GM12878 (cell line): Measurements from ENCODE around the gene FAM25G. TPM values are rescaled to one million over a fixed set of nuclear protein-coding genes. Genes with fewer than 3 reads are reported as not detected.

ENCODE experiments used
- ATAC-seq: fragments of 200-7000 bp; cut with Tn5 transposase; 3 replicates; pipeline ENCODE4 v1.9.1; 2020; ENCODE audit warnings: mild to moderate bottlenecking, moderate library complexity
- BruUV-seq: library from RNA; stranded (reverse); fragments of 400-500 nt; replicated peaks from 2 replicates; lab custom pipeline; 2021; lab: Mats Ljungman, UMichigan
- CTCF ChIA-PET: fragments of 300-600 bp; sonication (Branson Sonifier 250); formaldehyde crosslinking; extraction: SDS; loops from one replicate; lab custom pipeline; 2021; ENCODE audit warnings: inconsistent platforms; lab: Yijun Ruan, JAX
- POLR2A ChIA-PET: fragments of 350-600 bp; formaldehyde crosslinking; extraction: SDS; loops from one replicate; lab custom pipeline; 2021; ENCODE audit warnings: inconsistent platforms; lab: Charles Lee
- RAD21 ChIA-PET: fragments of 300-600 bp; sonication (Branson Sonifier 250); formaldehyde crosslinking; loops from one replicate; lab custom pipeline; 2023; ENCODE audit warnings: antibody characterized with exemption; ENCODE audit not compliant: unreplicated experiment; lab: Charles Lee
- SMC1A ChIA-PET: fragments of 300-600 bp; sonication (Branson Sonifier 250); formaldehyde crosslinking; loops from one replicate; lab custom pipeline; 2023; ENCODE audit not compliant: unreplicated experiment, uncharacterized antibody; lab: Charles Lee
- DNase-seq: peaks from one replicate; pipeline ENCODE4 v3.0.0-alpha.2; 2011; ENCODE audit warnings: low read depth, low spot score
- FAIRE-seq: peaks from 3 replicates; lab custom pipeline; 2011; peaks lifted over from hg19 to GRCh38; lab: Jason Lieb, UNC
- H2AFZ ChIP-seq: 2 replicates; pipeline ENCODE4 v1.6.0; 2011; ENCODE audit warnings: low read depth, low read length, control low read depth; ENCODE audit not compliant: control insufficient read depth
- H3K27ac ChIP-seq: 2 replicates; pipeline ENCODE4 v1.5.1; 2011; ENCODE audit warnings: control low read depth; ENCODE audit not compliant: control insufficient read depth, insufficient read depth
- H3K27me3 ChIP-seq, 2 experiments: replicated peaks in 1 of 2; 2 replicates each; pipeline versions ENCODE4 v1.6.0 to v1.6.1; 2011; ENCODE audit warnings: low read length in 1 of 2; ENCODE audit not compliant: control insufficient read depth in 2 of 2, insufficient read depth in 2 of 2
- H3K36me3 ChIP-seq, 2 experiments: 2 replicates each; pipeline ENCODE4 v1.5.1; 2011; ENCODE audit warnings: low read length in 1 of 2; ENCODE audit not compliant: control insufficient read depth in 2 of 2, insufficient read depth in 2 of 2
- H3K4me1 ChIP-seq: 2 replicates; pipeline ENCODE4 v1.6.1; 2011; ENCODE audit warnings: mild to moderate bottlenecking, low read length, moderate library complexity, mixed read lengths; ENCODE audit not compliant: control insufficient read depth, insufficient read depth
- H3K4me2 ChIP-seq: 2 replicates; pipeline ENCODE4 v1.6.0; 2011; ENCODE audit warnings: control low read depth; ENCODE audit not compliant: control insufficient read depth, insufficient read depth
- H3K4me3 ChIP-seq: fragments of 200-600 bp; sonication (generic); 2 replicates; pipeline ENCODE4 v1.5.1; 2016
- H3K79me2 ChIP-seq: 2 replicates; pipeline ENCODE4 v1.6.0; 2011; ENCODE audit warnings: low read length; ENCODE audit not compliant: control insufficient read depth, insufficient read depth
- H3K9ac ChIP-seq: 2 replicates; pipeline ENCODE4 v1.8.0; 2011; ENCODE audit warnings: low read length, control low read depth, mixed read lengths; ENCODE audit not compliant: control insufficient read depth, insufficient read depth
- H3K9me3 ChIP-seq: replicated peaks from 3 replicates; pipeline ENCODE4 v1.5.1; 2011; ENCODE audit warnings: mild to moderate bottlenecking, low read length; ENCODE audit not compliant: control insufficient read depth, insufficient read depth
- H4K20me1 ChIP-seq: 2 replicates; pipeline ENCODE4 v1.6.0; 2011; ENCODE audit not compliant: control insufficient read depth, insufficient read depth
- EED ChIP-seq: sonication (generic); IDR thresholded peaks from 2 replicates; pipeline ENCODE4 v1.6.1; 2016; ENCODE audit warnings: antibody characterized with exemption, low read depth
- HDGF ChIP-seq: fragments of 450-650 bp; IDR thresholded peaks from 2 replicates; pipeline ENCODE4 v1.6.1; 2016; ENCODE audit warnings: antibody characterized with exemption
- IRF4 ChIP-seq: IDR thresholded peaks from 2 replicates; pipeline ENCODE4 v1.6.1; 2011; ENCODE audit warnings: low read depth, low read length
- NFXL1 ChIP-seq: fragments of 450-650 bp; IDR thresholded peaks from 2 replicates; pipeline ENCODE4 v1.6.1; 2017; ENCODE audit warnings: antibody characterized with exemption, mild to moderate bottlenecking, borderline replicate concordance
- RELA ChIP-seq: fragments of 450-650 bp; IDR thresholded peaks from 2 replicates; pipeline ENCODE4 v1.8.0; 2014; ENCODE audit warnings: borderline replicate concordance; ENCODE audit not compliant: partially characterized antibody
- TBL1XR1 ChIP-seq: IDR thresholded peaks from 2 replicates; pipeline ENCODE4 v1.6.1; 2012; ENCODE audit warnings: low read depth, low read length, improper control_type of control experiment
- WGBS: methylation state at CpG from one replicate; pipeline ENCODE4 v1.1.6; 2016; ENCODE audit warnings: low lambda C conversion rate; ENCODE audit not compliant: insufficient replicate concordance, insufficient coverage; ENCODE audit errors: missing lambda C conversion rate; 5-methylcytosine and 5-hydroxymethylcytosine counted together
- in situ Hi-C: fragments of 300-500 bp; cut with MboI; formaldehyde crosslinking; loops from 9 replicates; pipeline ENCODE4 v1.14.3; 2018; ENCODE audit warnings: mixed read lengths
- intact Hi-C: fragments of 100-400 bp; cut with micrococcal nuclease; formaldehyde crosslinking; loops from one replicate; pipeline ENCODE4 v1.14.2; 2022; ENCODE audit not compliant: unreplicated experiment
- polyA plus RNA-seq, 11 experiments: library from polyadenylated mRNA; depleted of rRNA in 4 of 11; unstranded in 6 of 11; stranded (reverse) in 5 of 11; fragments of >200 nt; fragmentation: Nextera tagmentation in 4 of 11; fragmentation: Illumina TruSeq in 1 of 11; extraction: Ambion mirVana in 4 of 11; extraction: Trizol in 1 of 11; gene quantifications; 1 replicate in 1 of 11; 2 replicates in 10 of 11; pipeline versions ENCODE4 v1.2.1 to v1.2.3, GENCODE V29; 2011 to 2016; ENCODE audit warnings: inconsistent platforms in 2 of 11, missing spikeins in 2 of 11, low read depth in 1 of 11
- total RNA-seq, 4 experiments: library from RNA; depleted of rRNA in 3 of 4; stranded (reverse); fragments of >200 nt in 3 of 4; fragmentation: Illumina TruSeq in 1 of 4; extraction: Trizol in 1 of 4; gene quantifications; 2 replicates each; pipeline versions ENCODE4 v1.2.1 to v1.2.3, GENCODE V29; 2013 to 2021
- TF ChIP-seq, protein P1 (sequence below): IDR thresholded peaks from 2 replicates; pipeline ENCODE4 v1.6.1; 2012; ENCODE audit warnings: improper control_type of control experiment, low read depth, low read length; ENCODE audit not compliant: insufficient replicate concordance
- TF ChIP-seq, protein P2 (sequence below), 3 experiments: IDR thresholded peaks in 2 of 3; conservative IDR thresholded peaks in 1 of 3; 2 replicates each; pipeline ENCODE4 v1.5.1; 2011; ENCODE audit warnings: low read depth in 3 of 3, low read length in 3 of 3, mild to moderate bottlenecking in 3 of 3, control low read depth in 2 of 3, moderate library complexity in 2 of 3, inconsistent platforms in 1 of 3, mixed read lengths in 1 of 3; ENCODE audit not compliant: control insufficient read depth in 2 of 3, insufficient read depth in 1 of 3; ENCODE audit errors: extremely low read depth in 1 of 3
- TF ChIP-seq, protein P3 (sequence below): fragments of 450-650 bp; IDR thresholded peaks from 2 replicates; pipeline ENCODE4 v1.6.1; 2016; ENCODE audit warnings: mild to moderate bottlenecking

Gene FAM25G
- total and polyA plus RNA-seq, 10 of the 15 experiments (the other 5 are each of a cell fraction or from before 2014, with no cell fraction given): not detected

DNA sequence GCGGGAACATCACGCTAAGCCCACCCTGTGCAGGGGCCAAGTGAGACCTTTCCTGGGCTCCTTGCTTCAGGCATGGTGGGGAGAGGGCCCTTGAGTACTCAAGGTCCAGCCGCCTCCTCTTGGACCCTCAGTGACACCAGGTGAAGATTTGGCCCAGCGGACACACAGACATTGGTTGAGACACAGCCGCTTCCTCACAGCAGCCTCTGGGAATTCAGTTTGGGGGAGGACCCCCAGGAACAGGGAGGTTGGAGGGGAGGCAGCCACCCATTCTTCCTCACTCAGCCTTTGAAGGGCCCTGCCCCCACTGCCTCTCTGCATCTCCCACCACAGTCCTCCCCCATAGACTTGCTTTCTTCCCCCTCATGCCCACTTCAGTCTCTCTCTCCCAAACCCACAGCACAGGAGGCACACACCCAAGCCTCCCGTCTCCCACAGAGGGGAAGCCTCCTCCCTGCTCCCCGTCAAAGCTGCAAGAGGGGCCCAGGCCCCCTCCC lies 39.5 kb downstream of the FAM25G start:
- intact Hi-C loops: no loop called here
- H3K4me2 ChIP-seq: no peak overlapping the region
- 6% methylated on average over 7 of the region's 7 CpGs for WGBS
- POLR2A ChIA-PET: no interaction called here
- TF ChIP-seq NFXL1: no peak
- no peak for TF ChIP-seq HDGF
- no peak for TF ChIP-seq RELA
- no peak for TF ChIP-seq TBL1XR1
- TF ChIP-seq IRF4: no peak
- TF ChIP-seq EED: no peak
- TF ChIP-seq, protein P1, sequence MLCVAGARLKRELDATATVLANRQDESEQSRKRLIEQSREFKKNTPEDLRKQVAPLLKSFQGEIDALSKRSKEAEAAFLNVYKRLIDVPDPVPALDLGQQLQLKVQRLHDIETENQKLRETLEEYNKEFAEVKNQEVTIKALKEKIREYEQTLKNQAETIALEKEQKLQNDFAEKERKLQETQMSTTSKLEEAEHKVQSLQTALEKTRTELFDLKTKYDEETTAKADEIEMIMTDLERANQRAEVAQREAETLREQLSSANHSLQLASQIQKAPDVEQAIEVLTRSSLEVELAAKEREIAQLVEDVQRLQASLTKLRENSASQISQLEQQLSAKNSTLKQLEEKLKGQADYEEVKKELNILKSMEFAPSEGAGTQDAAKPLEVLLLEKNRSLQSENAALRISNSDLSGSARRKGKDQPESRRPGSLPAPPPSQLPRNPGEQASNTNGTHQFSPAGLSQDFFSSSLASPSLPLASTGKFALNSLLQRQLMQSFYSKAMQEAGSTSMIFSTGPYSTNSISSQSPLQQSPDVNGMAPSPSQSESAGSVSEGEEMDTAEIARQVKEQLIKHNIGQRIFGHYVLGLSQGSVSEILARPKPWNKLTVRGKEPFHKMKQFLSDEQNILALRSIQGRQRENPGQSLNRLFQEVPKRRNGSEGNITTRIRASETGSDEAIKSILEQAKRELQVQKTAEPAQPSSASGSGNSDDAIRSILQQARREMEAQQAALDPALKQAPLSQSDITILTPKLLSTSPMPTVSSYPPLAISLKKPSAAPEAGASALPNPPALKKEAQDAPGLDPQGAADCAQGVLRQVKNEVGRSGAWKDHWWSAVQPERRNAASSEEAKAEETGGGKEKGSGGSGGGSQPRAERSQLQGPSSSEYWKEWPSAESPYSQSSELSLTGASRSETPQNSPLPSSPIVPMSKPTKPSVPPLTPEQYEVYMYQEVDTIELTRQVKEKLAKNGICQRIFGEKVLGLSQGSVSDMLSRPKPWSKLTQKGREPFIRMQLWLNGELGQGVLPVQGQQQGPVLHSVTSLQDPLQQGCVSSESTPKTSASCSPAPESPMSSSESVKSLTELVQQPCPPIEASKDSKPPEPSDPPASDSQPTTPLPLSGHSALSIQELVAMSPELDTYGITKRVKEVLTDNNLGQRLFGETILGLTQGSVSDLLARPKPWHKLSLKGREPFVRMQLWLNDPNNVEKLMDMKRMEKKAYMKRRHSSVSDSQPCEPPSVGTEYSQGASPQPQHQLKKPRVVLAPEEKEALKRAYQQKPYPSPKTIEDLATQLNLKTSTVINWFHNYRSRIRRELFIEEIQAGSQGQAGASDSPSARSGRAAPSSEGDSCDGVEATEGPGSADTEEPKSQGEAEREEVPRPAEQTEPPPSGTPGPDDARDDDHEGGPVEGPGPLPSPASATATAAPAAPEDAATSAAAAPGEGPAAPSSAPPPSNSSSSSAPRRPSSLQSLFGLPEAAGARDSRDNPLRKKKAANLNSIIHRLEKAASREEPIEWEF: no peak
- TF ChIP-seq, protein P2, sequence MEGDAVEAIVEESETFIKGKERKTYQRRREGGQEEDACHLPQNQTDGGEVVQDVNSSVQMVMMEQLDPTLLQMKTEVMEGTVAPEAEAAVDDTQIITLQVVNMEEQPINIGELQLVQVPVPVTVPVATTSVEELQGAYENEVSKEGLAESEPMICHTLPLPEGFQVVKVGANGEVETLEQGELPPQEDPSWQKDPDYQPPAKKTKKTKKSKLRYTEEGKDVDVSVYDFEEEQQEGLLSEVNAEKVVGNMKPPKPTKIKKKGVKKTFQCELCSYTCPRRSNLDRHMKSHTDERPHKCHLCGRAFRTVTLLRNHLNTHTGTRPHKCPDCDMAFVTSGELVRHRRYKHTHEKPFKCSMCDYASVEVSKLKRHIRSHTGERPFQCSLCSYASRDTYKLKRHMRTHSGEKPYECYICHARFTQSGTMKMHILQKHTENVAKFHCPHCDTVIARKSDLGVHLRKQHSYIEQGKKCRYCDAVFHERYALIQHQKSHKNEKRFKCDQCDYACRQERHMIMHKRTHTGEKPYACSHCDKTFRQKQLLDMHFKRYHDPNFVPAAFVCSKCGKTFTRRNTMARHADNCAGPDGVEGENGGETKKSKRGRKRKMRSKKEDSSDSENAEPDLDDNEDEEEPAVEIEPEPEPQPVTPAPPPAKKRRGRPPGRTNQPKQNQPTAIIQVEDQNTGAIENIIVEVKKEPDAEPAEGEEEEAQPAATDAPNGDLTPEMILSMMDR (IDR thresholded peaks at IDR 0.05 in 2 of 3, conservative IDR thresholded peaks at IDR 0.05 in 1 of 3; ENCODE audit: control insufficient read depth in 2 of 3, extremely low read depth in 1 of 3, insufficient read depth in 1 of 3, low read depth in 3 of 3, low read length in 3 of 3): no peak
- TF ChIP-seq, protein P3, sequence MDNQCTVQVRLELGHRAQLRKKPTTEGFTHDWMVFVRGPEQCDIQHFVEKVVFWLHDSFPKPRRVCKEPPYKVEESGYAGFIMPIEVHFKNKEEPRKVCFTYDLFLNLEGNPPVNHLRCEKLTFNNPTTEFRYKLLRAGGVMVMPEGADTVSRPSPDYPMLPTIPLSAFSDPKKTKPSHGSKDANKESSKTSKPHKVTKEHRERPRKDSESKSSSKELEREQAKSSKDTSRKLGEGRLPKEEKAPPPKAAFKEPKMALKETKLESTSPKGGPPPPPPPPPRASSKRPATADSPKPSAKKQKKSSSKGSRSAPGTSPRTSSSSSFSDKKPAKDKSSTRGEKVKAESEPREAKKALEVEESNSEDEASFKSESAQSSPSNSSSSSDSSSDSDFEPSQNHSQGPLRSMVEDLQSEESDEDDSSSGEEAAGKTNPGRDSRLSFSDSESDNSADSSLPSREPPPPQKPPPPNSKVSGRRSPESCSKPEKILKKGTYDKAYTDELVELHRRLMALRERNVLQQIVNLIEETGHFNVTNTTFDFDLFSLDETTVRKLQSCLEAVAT: no peak
- TF ChIP-seq, all 136 proteins: peak for 0
- CTCF ChIA-PET: no interaction called here
- peaks cover 0 to 8% of the 10 kb centered on the region in 2 experiments; a peak in 3 of 4 replicates for H3K27me3 ChIP-seq
- no peak overlapping the region for H3K27ac ChIP-seq
- H3K9ac ChIP-seq: no peak overlapping the region
- H3K79me2 ChIP-seq: no peaks in the 10 kb centered on the region
- H3K36me3 ChIP-seq: no peaks in the 10 kb centered on the region
- ATAC-seq: no peak
- BruUV-seq: no TSS peak
- DNase-seq: no peak
- RAD21 ChIA-PET: interaction anchor here (0.6 kb wide), 1 partner anchor 669 kb away, joined by 3 read pairs; no protein-coding TSS in a partner anchor
- no peak for FAIRE-seq
- H3K9me3 ChIP-seq: no peaks in the 10 kb centered on the region
- no peak overlapping the region for H2AFZ ChIP-seq
- no peaks in the 10 kb centered on the region for H4K20me1 ChIP-seq
- in situ Hi-C loops: no loop called here
- SMC1A ChIA-PET: no interaction called here
- H3K4me3 ChIP-seq: no peak overlapping the region
- H3K4me1 ChIP-seq: no peaks in the 10 kb centered on the region
